Prostate gland (tissue), 2 donors: ENCODE results near the gene EDA2R.

ENCODE experiments used
- CTCF ChIP-seq, 4 experiments: fragments of 200-600 bp in 2 of 4; fragments of 450-650 bp in 2 of 4; sonication (generic) in 2 of 4; IDR thresholded peaks; 1 replicate in 3 of 4; 2 replicates in 1 of 4; pipeline ENCODE4 v1.5.1; 2016 to 2019; ENCODE audit warnings: antibody characterized with exemption in 4 of 4, mild to moderate bottlenecking in 2 of 4, moderate library complexity in 2 of 4
- POLR2AphosphoS5 ChIP-seq: sonication (generic); formaldehyde crosslinking; IDR thresholded peaks from one replicate; pipeline ENCODE4 v1.6.1; 2017; ENCODE audit warnings: antibody characterized with exemption

GRCh38 chrX:66634272-66634671, 4.6 kb downstream of the EDA2R start:
- TF ChIP-seq POLR2AphosphoS5 (no peak), CTCF (IDR thresholded peaks at IDR 0.05) (no peak)
